Non-pigmented ciliary epithelial cell (primary cell): Measurements from ENCODE around the gene SYS1.

Source experiments
- DNase-seq: peaks from one replicate; pipeline ENCODE4 v3.0.0-alpha.2; 2010; ENCODE audit warnings: low read depth

SYS1 gene

GRCh38 chr20:45416917-45417316 lies 54.0 kb downstream of the SYS1 start:
- DNase-seq = no peak
